Measurements from ENCODE around the gene RNFT1.
"Not testable (repeated sequence)": the region's sequence is repeated elsewhere in the genome, so short reads cannot be mapped to it uniquely, and the experiment has no call there.

RNFT1 gene

DNA sequence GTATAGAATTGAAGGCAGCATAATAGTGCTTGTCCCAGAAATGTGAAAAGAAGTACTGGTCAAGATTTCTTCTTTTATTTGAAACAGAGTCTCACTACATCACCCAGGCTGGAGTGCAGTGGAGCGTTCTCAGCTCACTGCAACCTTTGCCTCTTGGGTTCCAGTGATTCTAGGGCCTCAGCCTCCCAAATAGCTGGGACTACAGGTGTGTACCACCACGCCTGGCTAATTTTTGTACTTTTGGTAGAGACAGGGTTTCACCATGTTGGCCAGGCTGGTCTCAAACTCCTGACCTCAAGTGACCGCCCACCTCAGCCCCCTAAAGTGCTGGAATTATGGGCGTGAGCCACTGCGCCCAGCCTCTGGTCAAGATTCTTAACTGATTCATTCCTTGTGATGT is 43.9 kb downstream of the RNFT1 start:
- DNase-seq, result not testable (repeated sequence)

DNA sequence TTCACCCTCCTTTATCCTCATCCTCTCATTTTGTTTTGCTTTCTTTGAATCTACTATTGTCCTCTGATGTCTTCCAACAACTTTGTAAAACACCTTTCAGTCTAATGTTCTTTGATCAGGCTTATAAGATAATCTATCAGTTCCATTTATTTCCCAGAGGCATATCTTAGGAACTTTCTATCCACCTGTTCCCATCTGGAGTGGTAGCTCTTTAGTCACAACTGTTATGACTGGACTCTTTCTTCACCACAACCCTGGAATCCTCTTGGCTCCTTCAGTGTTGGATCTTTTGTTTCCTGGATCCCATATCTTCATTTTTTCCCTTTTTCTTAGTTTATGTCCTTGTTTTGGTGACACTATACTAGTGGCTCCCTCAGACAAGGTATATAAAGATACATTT is 48.1 kb downstream of the RNFT1 start:
- no peak for DNase-seq

DNA sequence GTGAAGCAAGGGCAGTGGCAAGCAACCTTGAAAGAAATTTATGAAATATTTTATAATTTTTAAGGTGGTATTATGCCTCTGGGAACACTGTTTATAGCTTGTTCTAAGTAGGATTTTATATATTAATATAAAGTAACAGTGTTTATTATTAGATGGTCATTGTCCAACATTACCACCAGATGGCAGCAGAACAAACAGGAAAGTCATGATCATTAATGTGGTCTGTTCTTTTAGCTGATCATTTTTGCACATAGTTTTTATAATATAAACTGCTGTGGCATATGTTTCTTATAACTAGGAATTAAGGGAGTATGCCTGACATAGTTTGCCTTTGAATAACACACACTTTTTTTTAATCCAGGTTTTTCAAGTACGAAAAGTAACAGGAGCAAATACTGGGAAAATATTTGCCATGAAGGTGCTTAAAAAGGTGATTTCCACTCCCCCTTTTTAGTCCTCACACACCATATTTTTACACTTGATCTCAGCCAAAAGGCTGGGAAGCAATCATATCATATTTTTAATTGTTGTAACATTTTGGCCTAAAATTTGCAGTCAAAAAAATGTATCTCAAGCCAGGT is 50.2 kb downstream of the RNFT1 start:
- no peak for DNase-seq

DNA sequence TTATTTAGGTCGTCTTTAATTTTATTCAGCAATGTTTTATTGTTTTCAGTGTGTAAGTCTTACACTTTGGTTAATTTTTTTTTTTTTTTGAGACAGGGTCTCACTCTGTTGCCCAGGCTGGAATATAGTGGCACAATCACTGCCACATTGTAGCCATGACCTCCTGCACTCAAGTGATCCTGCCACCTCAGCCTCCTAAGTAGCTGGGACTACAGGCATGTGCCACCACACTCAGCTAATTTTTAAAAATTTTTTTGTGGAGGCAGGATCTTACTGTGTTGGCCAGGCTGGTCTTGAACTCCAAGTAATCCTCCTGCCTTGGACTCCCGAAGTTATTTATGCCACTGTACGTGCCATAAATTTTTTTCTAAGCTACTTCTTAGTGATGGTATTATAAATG is 57.1 kb downstream of the RNFT1 start:
- no peak for DNase-seq

GRCh38 chr17:59903455-59903854 is 61.1 kb downstream of the RNFT1 start:
- no peak for DNase-seq
